ENCODE results near the gene C12orf57. TPM values are rescaled to one million over a fixed set of nuclear protein-coding genes. Genes with fewer than 3 reads are reported as not detected.

C12orf57 gene
- polyA plus RNA-seq, 2 of the 4 experiments (the other 2 are of a cell fraction): 261 to 466 TPM

GRCh38 chr12:6937481-6938352, 6.1 kb upstream of the C12orf57 start (continued):
- TF ChIP-seq ZFP36 (IDR thresholded peaks at IDR 0.05; ENCODE audit: borderline replicate concordance, partially characterized antibody) (no peak), HOXB13 (CRISPR knock-in tag; IDR thresholded peaks at IDR 0.05; ENCODE audit: low read depth) (peak; percentile 95), BHLHE40 (IDR thresholded peaks at IDR 0.05; ENCODE audit: low read depth, low read length) (no peak), SMC3 (IDR thresholded peaks at IDR 0.05) (peak; percentile 52), CHD4 (IDR thresholded peaks at IDR 0.05; ENCODE audit: borderline replicate concordance) (no peak), RCOR1 (IDR thresholded peaks at IDR 0.05; ENCODE audit: low read depth, low read length) (no peak), ZNF302 (CRISPR knock-in tag; IDR thresholded peaks at IDR 0.05) (0 out of 2 replicates have a peak, but pooled peaks have one; percentile 22), MAZ (IDR thresholded peaks at IDR 0.05; ENCODE audit: borderline replicate concordance, low read depth, low read length) (no peak), FOSB (CRISPR knock-in tag; IDR thresholded peaks at IDR 0.05) (peak; percentile 91), CHD2 (IDR thresholded peaks at IDR 0.05; ENCODE audit: low read length, partially characterized antibody) (peak; percentile 90), USF2 (IDR thresholded peaks at IDR 0.05) (peak; percentile 39), PBX3 (IDR thresholded peaks at IDR 0.05) (peak; percentile 89), ZSCAN20 (CRISPR knock-in tag; IDR thresholded peaks at IDR 0.05) (no peak), EHF (CRISPR knock-in tag; IDR thresholded peaks at IDR 0.05) (peak; percentile 95), RARB (CRISPR knock-in tag; IDR thresholded peaks at IDR 0.05) (peak; percentile 75), TFCP2L1 (CRISPR knock-in tag; IDR thresholded peaks at IDR 0.05) (peak; percentile 91), ESRRA (IDR thresholded peaks at IDR 0.05; ENCODE audit: borderline replicate concordance, low read length) (no peak), REST (IDR thresholded peaks at IDR 0.05) (peak; percentile 81), CBX8 (IDR thresholded peaks at IDR 0.05) (no peak), KDM5A (IDR thresholded peaks at IDR 0.05) (no peak), HEYL (CRISPR knock-in tag; IDR thresholded peaks at IDR 0.05) (no peak), POLR2A (IDR thresholded peaks at IDR 0.05; ENCODE audit: low read length) (peak; percentile 92), MAFK (IDR thresholded peaks at IDR 0.05; ENCODE audit: partially characterized antibody) (no peak), RFX5 (IDR thresholded peaks at IDR 0.05) (0 out of 2 replicates have a peak, but pooled peaks have one; percentile 21), CEBPB (IDR thresholded peaks at IDR 0.05) (peak in 1 of 2 experiments; percentile 20; a peak in 1 of 4 replicates), GATA3 (IDR thresholded peaks at IDR 0.05; ENCODE audit: borderline replicate concordance) (peak; percentile 80), ATOH8 (CRISPR knock-in tag; IDR thresholded peaks at IDR 0.05; ENCODE audit: low read depth) (peak; percentile 79), E2F6 (IDR thresholded peaks at IDR 0.05; ENCODE audit: borderline replicate concordance, low read depth) (peak; percentile 99), NR3C1 (IDR thresholded peaks at IDR 0.05) (no peak), HOXA7 (CRISPR knock-in tag; IDR thresholded peaks at IDR 0.05) (peak; percentile 93), RNF2 (IDR thresholded peaks at IDR 0.05; ENCODE audit: borderline replicate concordance, low read depth) (peak; percentile 92; the same call in 1 of the 2 replicates), MYC (IDR thresholded peaks at IDR 0.05; ENCODE audit: borderline replicate concordance, low read length) (peak; percentile 77), HMGXB4 (CRISPR knock-in tag; IDR thresholded peaks at IDR 0.05; ENCODE audit: borderline replicate concordance) (peak; percentile 93; the same call in 1 of the 2 replicates), HOXB5 (CRISPR knock-in tag; IDR thresholded peaks at IDR 0.05) (peak; percentile 94), NFE2L2 (conservative IDR thresholded peaks at IDR 0.05; ENCODE audit: low read length) (no peak)

All from A549 (cell line).